ENCODE results near the gene CD2AP. TPM values are rescaled to one million over a fixed set of nuclear protein-coding genes. Genes with fewer than 3 reads are reported as not detected.

The CD2AP gene
- total RNA-seq, 1 donor from 2014 or later = 29.5 TPM

- no peak overlapping the region for H3K27ac Mint-ChIP-seq
- H3K27me3 Mint-ChIP-seq = no peaks in the 10 kb centered on the region
- TF ChIP-seq, protein P1, sequence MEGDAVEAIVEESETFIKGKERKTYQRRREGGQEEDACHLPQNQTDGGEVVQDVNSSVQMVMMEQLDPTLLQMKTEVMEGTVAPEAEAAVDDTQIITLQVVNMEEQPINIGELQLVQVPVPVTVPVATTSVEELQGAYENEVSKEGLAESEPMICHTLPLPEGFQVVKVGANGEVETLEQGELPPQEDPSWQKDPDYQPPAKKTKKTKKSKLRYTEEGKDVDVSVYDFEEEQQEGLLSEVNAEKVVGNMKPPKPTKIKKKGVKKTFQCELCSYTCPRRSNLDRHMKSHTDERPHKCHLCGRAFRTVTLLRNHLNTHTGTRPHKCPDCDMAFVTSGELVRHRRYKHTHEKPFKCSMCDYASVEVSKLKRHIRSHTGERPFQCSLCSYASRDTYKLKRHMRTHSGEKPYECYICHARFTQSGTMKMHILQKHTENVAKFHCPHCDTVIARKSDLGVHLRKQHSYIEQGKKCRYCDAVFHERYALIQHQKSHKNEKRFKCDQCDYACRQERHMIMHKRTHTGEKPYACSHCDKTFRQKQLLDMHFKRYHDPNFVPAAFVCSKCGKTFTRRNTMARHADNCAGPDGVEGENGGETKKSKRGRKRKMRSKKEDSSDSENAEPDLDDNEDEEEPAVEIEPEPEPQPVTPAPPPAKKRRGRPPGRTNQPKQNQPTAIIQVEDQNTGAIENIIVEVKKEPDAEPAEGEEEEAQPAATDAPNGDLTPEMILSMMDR (conservative IDR thresholded peaks at IDR 0.05) = no peak
- H3K36me3 Mint-ChIP-seq = peaks cover 35% of the 10 kb centered on the region
- H3K4me1 Mint-ChIP-seq (ENCODE audit: unreplicated experiment) = no peaks in the 10 kb centered on the region
- H3K4me3 Mint-ChIP-seq = no peak overlapping the region
- DNase-seq (ENCODE audit: extremely low spot score, unreplicated experiment) = no peak
- H3K9me3 Mint-ChIP-seq = no peaks in the 10 kb centered on the region
Measured at GRCh38 chr6:47592131-47592840, 114.7 kb downstream of the CD2AP start.

DNA sequence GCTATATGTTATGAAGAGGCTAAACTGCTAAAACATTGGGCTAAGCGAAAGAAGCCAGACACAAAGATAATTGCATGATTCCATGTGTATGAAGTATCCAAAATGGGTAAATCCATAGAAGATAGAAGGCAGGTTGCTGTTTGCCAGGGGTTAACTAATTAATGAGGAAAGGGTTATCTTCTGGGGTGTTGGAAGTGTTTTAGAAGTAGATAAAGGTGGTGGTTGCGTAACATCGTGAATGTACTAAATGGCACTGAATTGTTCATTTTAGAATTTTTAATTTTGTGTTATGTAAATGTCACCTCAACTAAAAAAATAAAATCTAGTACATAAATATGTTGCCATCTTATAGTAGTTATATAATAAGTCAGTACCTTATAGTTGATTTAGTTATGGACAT lies 116.4 kb downstream of the CD2AP start:
- no peak overlapping the region for H3K4me3 Mint-ChIP-seq
- H3K36me3 Mint-ChIP-seq = peaks cover 39% of the 10 kb centered on the region
- no peaks in the 10 kb centered on the region for H3K27me3 Mint-ChIP-seq
- H3K9me3 Mint-ChIP-seq = peaks cover 7% of the 10 kb centered on the region
- DNase-seq (ENCODE audit: extremely low spot score, unreplicated experiment) = no peak
- no peak overlapping the region for H3K27ac Mint-ChIP-seq
- no peaks in the 10 kb centered on the region for H3K4me1 Mint-ChIP-seq (ENCODE audit: unreplicated experiment)
- TF ChIP-seq, protein P1 (conservative IDR thresholded peaks at IDR 0.05) = no peak

DNA sequence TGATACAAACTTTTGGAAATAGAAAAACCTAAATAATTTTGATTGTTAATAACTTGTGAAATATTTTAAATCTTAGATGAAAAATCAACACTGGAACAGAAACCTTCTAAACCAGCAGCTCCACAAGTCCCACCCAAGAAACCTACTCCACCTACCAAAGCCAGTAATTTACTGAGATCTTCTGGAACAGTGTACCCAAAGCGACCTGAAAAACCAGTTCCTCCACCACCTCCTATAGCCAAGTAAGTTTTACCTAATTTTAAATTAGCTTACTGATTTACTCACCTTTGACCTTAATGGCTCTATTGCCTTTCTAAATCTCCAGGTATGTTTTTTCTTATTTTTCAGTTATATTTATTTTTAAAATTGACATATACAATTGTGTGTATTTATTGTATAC lies 118.2 kb downstream of the CD2AP start:
- no peak for DNase-seq (ENCODE audit: extremely low spot score, unreplicated experiment)
- Mint-ChIP-seq H3K4me3 (no peak overlapping the region), H3K27ac (no peak overlapping the region), H3K36me3 (peaks cover 33% of the 10 kb centered on the region), H3K4me1 (ENCODE audit: unreplicated experiment) (no peaks in the 10 kb centered on the region), H3K27me3 (no peaks in the 10 kb centered on the region), H3K9me3 (peaks cover 7% of the 10 kb centered on the region)
- TF ChIP-seq, protein P1 (conservative IDR thresholded peaks at IDR 0.05) = no peak

GRCh38 chr6:47598367-47598766 lies 120.8 kb downstream of the CD2AP start:
- Mint-ChIP-seq H3K4me1 (ENCODE audit: unreplicated experiment) (no peaks in the 10 kb centered on the region), H3K36me3 (peaks cover 22% of the 10 kb centered on the region), H3K27me3 (no peaks in the 10 kb centered on the region), H3K9me3 (peaks cover 7% of the 10 kb centered on the region), H3K4me3 (no peak overlapping the region), H3K27ac (no peak overlapping the region)
- TF ChIP-seq, protein P1 (conservative IDR thresholded peaks at IDR 0.05) = no peak
- no peak for DNase-seq (ENCODE audit: extremely low spot score, unreplicated experiment)

DNA sequence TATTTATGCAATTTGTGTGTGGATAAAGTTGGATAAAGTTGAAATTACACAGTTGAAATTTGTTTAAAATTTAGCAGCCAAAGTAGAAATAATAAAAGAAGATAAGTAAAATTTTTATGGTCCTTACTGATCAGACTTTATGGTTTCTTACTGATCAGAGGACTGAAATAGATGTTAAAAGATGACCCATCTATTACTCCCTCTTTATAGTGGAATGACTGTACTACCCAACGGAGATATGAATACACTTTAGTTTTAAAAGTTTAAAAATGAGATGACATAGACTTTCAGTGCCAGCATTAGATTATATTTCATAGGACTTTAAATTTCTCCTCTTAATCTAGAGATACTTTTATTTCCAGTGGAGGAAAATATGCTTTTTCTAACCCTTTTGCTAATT lies 121.9 kb downstream of the CD2AP start:
- peaks cover 22% of the 10 kb centered on the region for H3K36me3 Mint-ChIP-seq
- no peaks in the 10 kb centered on the region for H3K4me1 Mint-ChIP-seq (ENCODE audit: unreplicated experiment)
- no peak overlapping the region for H3K27ac Mint-ChIP-seq
- no peak for DNase-seq (ENCODE audit: extremely low spot score, unreplicated experiment)
- TF ChIP-seq, protein P1 (conservative IDR thresholded peaks at IDR 0.05) = no peak
- H3K4me3 Mint-ChIP-seq = no peak overlapping the region
- peaks cover 7% of the 10 kb centered on the region for H3K9me3 Mint-ChIP-seq
- no peaks in the 10 kb centered on the region for H3K27me3 Mint-ChIP-seq
